ENCODE measurements around the gene PGM1. TPM values are rescaled to one million over a fixed set of nuclear protein-coding genes. Genes with fewer than 3 reads are reported as not detected.
A peak's percentile ranks its signal among the peaks of the same experiment; 100 is the strongest.

Gene PGM1
- total RNA-seq, 1 donor from 2014 or later: 53.9 TPM

DNA sequence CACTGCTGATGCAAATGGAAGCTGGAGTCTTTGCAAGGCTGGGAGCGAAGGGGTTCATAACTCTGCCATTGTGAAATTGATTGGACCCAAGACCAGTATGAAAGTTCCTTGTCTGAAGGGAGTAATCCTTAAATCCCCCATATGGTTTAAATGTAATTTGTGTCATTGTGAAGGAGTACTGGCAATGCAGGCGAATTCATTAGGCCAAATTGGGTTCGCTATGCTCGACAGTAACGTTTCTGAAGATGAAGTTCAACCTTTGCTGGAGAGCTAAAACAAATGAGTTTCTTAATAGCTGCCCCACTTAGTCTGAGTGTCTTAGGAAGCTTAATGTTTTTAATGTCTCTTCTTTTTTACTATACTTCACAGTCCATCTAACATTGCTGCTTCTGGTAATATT, 27.5 kb downstream of the PGM1 start:
- ATAC-seq (no peak), DNase-seq (no peak)
- Histone ChIP-seq H3K27me3 (no peaks in the 10 kb centered on the region), H3K36me3 (no peaks in the 10 kb centered on the region), H3K9me3 (no peaks in the 10 kb centered on the region), H3K4me1 (peaks cover 23% of the 10 kb centered on the region), H3K27ac (no peak overlapping the region), H3K4me3 (no peak overlapping the region)
- TF ChIP-seq CTCF (IDR thresholded peaks at IDR 0.05): no peak
- intact Hi-C loops (cut with DNase I): no loop called here

GRCh38 chr1:63621075-63621474, 27.9 kb downstream of the PGM1 start:
- peaks cover 25% of the 10 kb centered on the region for H3K4me1 ChIP-seq
- no peaks in the 10 kb centered on the region for H3K9me3 ChIP-seq
- DNase-seq (no peak), ATAC-seq (no peak)
- intact Hi-C loops (cut with DNase I): no loop called here
- no peaks in the 10 kb centered on the region for H3K27me3 ChIP-seq
- no peak overlapping the region for H3K27ac ChIP-seq
- H3K4me3 ChIP-seq: no peak overlapping the region
- TF ChIP-seq CTCF (IDR thresholded peaks at IDR 0.05): no peak
- H3K36me3 ChIP-seq: no peaks in the 10 kb centered on the region

DNA sequence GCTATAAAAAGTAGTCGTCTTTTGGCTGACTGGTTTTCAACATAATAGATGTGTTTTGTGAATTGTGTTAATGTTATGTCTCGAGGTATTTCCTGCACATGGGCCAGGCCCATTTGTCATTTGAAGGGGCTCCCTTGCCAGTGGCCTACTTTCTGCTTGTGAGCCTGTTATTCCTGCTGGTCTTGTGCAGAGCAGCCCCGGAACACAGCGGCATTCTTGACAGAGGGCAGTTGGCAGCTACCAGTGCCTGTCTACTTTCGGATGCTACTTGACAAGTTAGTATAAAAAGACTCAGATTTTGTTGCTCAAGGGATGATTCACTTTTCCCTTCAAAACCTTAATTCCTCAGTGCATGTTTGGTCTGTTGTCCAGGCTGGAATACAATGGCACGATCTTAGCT, 28.5 kb downstream of the PGM1 start:
- ATAC-seq: peak; percentile 49

GRCh38 chr1:63622849-63623566, 29.8 kb downstream of the PGM1 start:
- H3K36me3 ChIP-seq: no peaks in the 10 kb centered on the region
- H3K4me3 ChIP-seq: no peak overlapping the region
- no peak for DNase-seq
- peaks cover 31% of the 10 kb centered on the region for H3K4me1 ChIP-seq
- no peak overlapping the region for H3K27ac ChIP-seq
- ATAC-seq: no peak
- TF ChIP-seq CTCF (IDR thresholded peaks at IDR 0.05): no peak
- intact Hi-C loops (cut with DNase I): no loop called here
- no peaks in the 10 kb centered on the region for H3K9me3 ChIP-seq
- H3K27me3 ChIP-seq: no peaks in the 10 kb centered on the region

More for the DNA sequence above, 28.5 kb downstream of the PGM1 start:
- no peak for DNase-seq
- Histone ChIP-seq H3K9me3 (no peaks in the 10 kb centered on the region), H3K36me3 (no peaks in the 10 kb centered on the region), H3K4me1 (peaks cover 30% of the 10 kb centered on the region), H3K27me3 (no peaks in the 10 kb centered on the region), H3K4me3 (no peak overlapping the region), H3K27ac (no peak overlapping the region)
- intact Hi-C loops (cut with DNase I): no loop called here
- TF ChIP-seq CTCF (IDR thresholded peaks at IDR 0.05): no peak

- intact Hi-C loops (cut with DNase I): no loop called here
- H3K4me3 ChIP-seq: no peak overlapping the region
- no peak for TF ChIP-seq CTCF (IDR thresholded peaks at IDR 0.05)
- H3K9me3 ChIP-seq: no peaks in the 10 kb centered on the region
- DNase-seq (no peak), ATAC-seq (no peak)
- H3K36me3 ChIP-seq: no peaks in the 10 kb centered on the region
- peaks cover 31% of the 10 kb centered on the region for H3K4me1 ChIP-seq
- no peaks in the 10 kb centered on the region for H3K27me3 ChIP-seq
- no peak overlapping the region for H3K27ac ChIP-seq
Measured at GRCh38 chr1:63623952-63624351, 30.7 kb downstream of the PGM1 start.

GRCh38 chr1:63624911-63625310, 31.7 kb downstream of the PGM1 start:
- peak; percentile 50 for ATAC-seq
- H3K4me1 ChIP-seq: peaks cover 31% of the 10 kb centered on the region
- peak; percentile 10 for TF ChIP-seq CTCF (IDR thresholded peaks at IDR 0.05)
- H3K27me3 ChIP-seq: no peaks in the 10 kb centered on the region
- DNase-seq: no peak
- intact Hi-C loops (cut with DNase I): no loop called here
- H3K9me3 ChIP-seq: no peaks in the 10 kb centered on the region
- H3K27ac ChIP-seq: no peak overlapping the region
- H3K36me3 ChIP-seq: peaks cover 3% of the 10 kb centered on the region
- no peak overlapping the region for H3K4me3 ChIP-seq

Data from upper lobe of right lung (tissue), 1 donor.